ENCODE results near the gene MTHFSD. TPM values are rescaled to one million over a fixed set of nuclear protein-coding genes. Genes with fewer than 3 reads are reported as not detected.

The MTHFSD gene
- total RNA-seq, 6 experiments from 2014 or later, result 5.9 to 11.6 (median 9.0) TPM

DNA sequence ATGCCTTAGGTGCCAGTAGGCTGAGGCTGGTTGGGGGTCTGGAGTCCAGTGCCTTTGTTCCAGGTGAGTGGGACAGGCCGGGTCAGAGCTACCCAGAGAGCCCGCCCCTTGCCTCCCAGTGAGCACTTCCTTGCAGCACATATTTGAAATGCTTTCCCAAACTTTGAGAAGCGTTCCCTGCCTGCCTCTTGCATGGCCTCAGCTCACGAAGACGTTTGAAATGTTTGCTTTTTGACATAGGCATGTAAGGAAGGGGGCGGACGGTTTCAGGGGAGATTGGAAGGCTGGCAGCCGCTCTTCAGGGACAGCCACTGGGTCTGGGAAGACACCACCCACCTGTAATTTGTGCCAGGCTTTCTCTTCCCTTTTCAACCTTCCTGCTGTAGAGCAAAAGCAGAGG lies 18.2 kb upstream of the MTHFSD start:
- H3K27me3 ChIP-seq, result peaks cover 0 to 28% of the 10 kb centered on the region in 2 donors

DNA sequence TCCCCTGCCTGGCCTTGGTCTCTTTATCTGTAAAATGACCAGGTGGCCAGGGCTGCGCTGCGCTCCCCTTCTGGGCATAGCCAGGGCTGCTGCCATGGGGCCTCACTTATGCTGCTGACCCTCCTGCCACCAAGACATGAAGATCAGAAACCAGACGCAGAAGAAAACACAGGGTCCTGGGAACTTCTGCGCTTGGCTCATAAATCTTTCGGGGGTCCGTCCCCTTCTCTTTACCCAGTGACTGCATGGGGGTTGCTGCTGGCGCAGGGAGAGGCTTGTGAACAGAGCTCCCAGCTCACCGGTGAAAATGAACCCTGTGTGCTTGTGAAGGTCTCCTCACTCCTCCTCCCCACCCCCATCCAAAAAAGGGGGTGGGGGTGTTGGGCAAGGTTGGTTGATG lies 17.6 kb upstream of the MTHFSD start:
- H3K4me1 ChIP-seq, result no peaks in the 10 kb centered on the region
- DNase-seq (no peak), ATAC-seq (no peak)
- no peak for TF ChIP-seq POLR2A (IDR thresholded peaks at IDR 0.05)
- TF ChIP-seq, protein P1, sequence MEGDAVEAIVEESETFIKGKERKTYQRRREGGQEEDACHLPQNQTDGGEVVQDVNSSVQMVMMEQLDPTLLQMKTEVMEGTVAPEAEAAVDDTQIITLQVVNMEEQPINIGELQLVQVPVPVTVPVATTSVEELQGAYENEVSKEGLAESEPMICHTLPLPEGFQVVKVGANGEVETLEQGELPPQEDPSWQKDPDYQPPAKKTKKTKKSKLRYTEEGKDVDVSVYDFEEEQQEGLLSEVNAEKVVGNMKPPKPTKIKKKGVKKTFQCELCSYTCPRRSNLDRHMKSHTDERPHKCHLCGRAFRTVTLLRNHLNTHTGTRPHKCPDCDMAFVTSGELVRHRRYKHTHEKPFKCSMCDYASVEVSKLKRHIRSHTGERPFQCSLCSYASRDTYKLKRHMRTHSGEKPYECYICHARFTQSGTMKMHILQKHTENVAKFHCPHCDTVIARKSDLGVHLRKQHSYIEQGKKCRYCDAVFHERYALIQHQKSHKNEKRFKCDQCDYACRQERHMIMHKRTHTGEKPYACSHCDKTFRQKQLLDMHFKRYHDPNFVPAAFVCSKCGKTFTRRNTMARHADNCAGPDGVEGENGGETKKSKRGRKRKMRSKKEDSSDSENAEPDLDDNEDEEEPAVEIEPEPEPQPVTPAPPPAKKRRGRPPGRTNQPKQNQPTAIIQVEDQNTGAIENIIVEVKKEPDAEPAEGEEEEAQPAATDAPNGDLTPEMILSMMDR (IDR thresholded peaks at IDR 0.05), result no peak
- H3K27me3 ChIP-seq, result peaks cover 0 to 32% of the 10 kb centered on the region in 2 donors
- intact Hi-C loops (cut with DNase I), result loop anchor here in 1 of 2 donors (10.0 kb wide), 1 partner anchor 492 kb away; no protein-coding TSS in a partner anchor
- no peak overlapping the region for H3K27ac ChIP-seq
- WGBS (ENCODE audit: insufficient coverage, low coverage, low lambda C conversion rate, missing lambda C conversion rate), result 10% methylated on average over 5 of the region's 8 CpGs
- no peaks in the 10 kb centered on the region for H3K9me3 ChIP-seq
- no peak overlapping the region for H3K4me3 ChIP-seq
- no peaks in the 10 kb centered on the region for H3K36me3 ChIP-seq

More for the DNA sequence above, 18.2 kb upstream of the MTHFSD start:
- no peak overlapping the region for H3K27ac ChIP-seq
- intact Hi-C loops (cut with DNase I), result loop anchor here in 1 of 2 donors (10.0 kb wide), 1 partner anchor 492 kb away; no protein-coding TSS in a partner anchor
- no peaks in the 10 kb centered on the region for H3K4me1 ChIP-seq
- ATAC-seq, result no peak
- no peak overlapping the region for H3K4me3 ChIP-seq
- H3K36me3 ChIP-seq, result no peaks in the 10 kb centered on the region
- H3K9me3 ChIP-seq, result no peaks in the 10 kb centered on the region
- 31% methylated on average over 8 of the region's 8 CpGs for WGBS (ENCODE audit: insufficient coverage, low coverage, low lambda C conversion rate, missing lambda C conversion rate)
- no peak for DNase-seq
- TF ChIP-seq POLR2A (IDR thresholded peaks at IDR 0.05), result no peak
- TF ChIP-seq, protein P1 (IDR thresholded peaks at IDR 0.05), result no peak

DNA sequence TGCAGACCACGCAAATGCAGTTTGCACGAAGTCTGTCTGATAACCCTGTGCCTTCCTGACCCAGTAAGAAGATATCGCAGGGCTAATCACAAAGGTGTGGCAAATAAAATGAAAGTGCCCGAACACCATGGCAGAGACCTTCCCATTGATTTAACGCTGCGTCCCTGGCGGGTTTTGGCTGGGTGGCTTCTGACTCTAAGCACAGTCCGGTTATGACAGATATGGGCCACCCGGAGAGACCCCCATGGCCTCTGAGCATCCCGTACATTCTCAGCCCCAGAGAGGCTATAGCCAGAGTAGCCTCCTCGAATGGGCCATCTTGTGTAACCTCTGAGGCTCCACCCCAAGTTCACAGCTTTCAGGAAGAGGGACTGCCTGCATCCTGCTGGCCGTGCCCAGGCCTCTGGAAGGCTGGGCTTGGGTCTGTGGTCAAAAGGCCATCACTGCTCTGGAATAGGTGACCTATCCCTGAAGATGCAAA lies 17.0 kb upstream of the MTHFSD start:
- H3K9me3 ChIP-seq, result no peaks in the 10 kb centered on the region
- ATAC-seq, result no peak
- H3K27me3 ChIP-seq, result peaks cover 0 to 32% of the 10 kb centered on the region in 2 donors
- no peaks in the 10 kb centered on the region for H3K4me1 ChIP-seq
- 34% methylated on average over 9 of the region's 12 CpGs for WGBS (ENCODE audit: insufficient coverage, low coverage, low lambda C conversion rate, missing lambda C conversion rate)
- DNase-seq, result no peak
- no peak overlapping the region for H3K27ac ChIP-seq
- intact Hi-C loops (cut with DNase I), result loop anchor here in 1 of 2 donors (10.0 kb wide), 1 partner anchor 493 kb away; no protein-coding TSS in a partner anchor
- no peaks in the 10 kb centered on the region for H3K36me3 ChIP-seq
- no peak overlapping the region for H3K4me3 ChIP-seq
- TF ChIP-seq, protein P1 (IDR thresholded peaks at IDR 0.05), result no peak
- no peak for TF ChIP-seq POLR2A (IDR thresholded peaks at IDR 0.05)

DNA sequence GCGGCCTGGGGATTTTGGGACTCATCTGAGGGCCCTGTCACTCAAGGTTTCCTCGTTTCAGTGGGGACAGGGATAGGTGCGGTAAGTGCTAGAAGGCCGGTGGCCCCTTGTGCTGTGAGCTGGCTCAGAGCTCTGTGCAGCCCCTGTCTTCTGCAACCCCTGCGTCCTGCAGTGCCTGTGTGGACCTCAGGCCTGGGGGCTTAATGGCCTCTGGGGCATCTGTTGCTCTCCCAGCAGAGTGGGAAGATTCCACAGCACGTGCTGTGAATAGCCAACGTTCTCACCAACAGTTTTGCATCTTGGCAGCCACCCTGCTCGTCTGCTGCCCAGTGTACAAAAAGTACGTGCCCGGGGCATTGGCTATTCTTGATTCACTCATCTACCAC lies 16.5 kb upstream of the MTHFSD start:
- no peaks in the 10 kb centered on the region for H3K9me3 ChIP-seq
- H3K36me3 ChIP-seq, result no peaks in the 10 kb centered on the region
- intact Hi-C loops (cut with DNase I), result loop anchor here in 1 of 2 donors (10.0 kb wide), 1 partner anchor 493 kb away; no protein-coding TSS in a partner anchor
- H3K4me1 ChIP-seq, result peaks cover 0 to 3% (median 0%) of the 10 kb centered on the region in 4 donors
- no peak for TF ChIP-seq POLR2A (IDR thresholded peaks at IDR 0.05)
- TF ChIP-seq, protein P1 (IDR thresholded peaks at IDR 0.05), result no peak
- peaks cover 0 to 28% of the 10 kb centered on the region in 2 donors for H3K27me3 ChIP-seq
- H3K27ac ChIP-seq, result no peak overlapping the region
- DNase-seq (no peak), ATAC-seq (no peak)
- WGBS (ENCODE audit: insufficient coverage, low coverage, low lambda C conversion rate, missing lambda C conversion rate), result 39% methylated on average over 2 of the region's 10 CpGs
- H3K4me3 ChIP-seq, result no peak overlapping the region

All from right lobe of liver (tissue), 6 donors.